Keratinocyte (primary cell): Measurements from ENCODE around the gene FHOD3. TPM values are rescaled to one million over a fixed set of nuclear protein-coding genes. Genes with fewer than 3 reads are reported as not detected.
A peak's percentile ranks its signal among the peaks of the same experiment; 100 is the strongest.

Experiments
- DNase-seq: peaks from one replicate; pipeline ENCODE4 v3.0.0-alpha.2; 2011; ENCODE audit warnings: low read depth, missing footprints, low spot score
- FAIRE-seq: peaks from 2 replicates; lab custom pipeline; 2011; peaks lifted over from hg19 to GRCh38; lab: Jason Lieb, UNC
- H2AFZ ChIP-seq: 2 replicates; pipeline ENCODE4 v1.6.0; 2012; ENCODE audit warnings: low read length, control low read depth, inconsistent platforms; ENCODE audit not compliant: control insufficient read depth
- H3K27ac ChIP-seq: 2 replicates; pipeline ENCODE4 v1.5.1; 2011; ENCODE audit warnings: low read length; ENCODE audit not compliant: control insufficient read depth, insufficient read depth
- H3K27me3 ChIP-seq: 3 replicates; pipeline ENCODE4 v1.6.0; 2011; ENCODE audit warnings: low read length; ENCODE audit not compliant: control insufficient read depth, insufficient read depth; ENCODE audit errors: extremely low read depth
- H3K36me3 ChIP-seq, 2 experiments: 2 replicates in 1 of 2; 3 replicates in 1 of 2; pipeline ENCODE4 v1.5.1; 2011; ENCODE audit warnings: low read length in 2 of 2, mild to moderate bottlenecking in 1 of 2; ENCODE audit not compliant: control insufficient read depth in 2 of 2, insufficient read depth in 2 of 2; ENCODE audit errors: extremely low read depth in 1 of 2
- H3K4me1 ChIP-seq: 3 replicates; pipeline ENCODE4 v1.5.1; 2011; ENCODE audit warnings: low read length; ENCODE audit not compliant: control insufficient read depth, insufficient read depth; ENCODE audit errors: extremely low read depth
- H3K4me2 ChIP-seq: 3 replicates; pipeline ENCODE4 v1.6.0; 2011; ENCODE audit warnings: low read depth, low read length; ENCODE audit not compliant: control insufficient read depth, insufficient read depth; ENCODE audit errors: extremely low read depth
- H3K4me3 ChIP-seq, 3 experiments: fragments of 200-600 bp in 1 of 3; sonication (generic) in 1 of 3; 2 replicates in 2 of 3; 3 replicates in 1 of 3; pipeline ENCODE4 v1.5.1; 2011 to 2016; ENCODE audit warnings: low read length in 3 of 3, mild to moderate bottlenecking in 3 of 3, control low read depth in 2 of 3, inconsistent platforms in 1 of 3, low read depth in 1 of 3, mixed read lengths in 1 of 3, mixed run types in 1 of 3, moderate library complexity in 1 of 3; ENCODE audit not compliant: control insufficient read depth in 2 of 3, insufficient read depth in 2 of 3; ENCODE audit errors: extremely low read depth in 1 of 3
- H3K79me2 ChIP-seq: 2 replicates; pipeline ENCODE4 v1.6.0; 2012; ENCODE audit warnings: low read length; ENCODE audit not compliant: control insufficient read depth, insufficient read depth
- H3K9ac ChIP-seq: 3 replicates; pipeline ENCODE4 v1.6.0; 2011; ENCODE audit warnings: low read length; ENCODE audit not compliant: control insufficient read depth, insufficient read depth; ENCODE audit errors: extremely low read depth
- H3K9me1 ChIP-seq: 3 replicates; pipeline ENCODE4 v1.6.0; 2011; ENCODE audit warnings: low read length; ENCODE audit not compliant: control insufficient read depth, insufficient read depth; ENCODE audit errors: extremely low read depth
- H3K9me3 ChIP-seq: 2 replicates; pipeline ENCODE4 v1.5.1; 2012; ENCODE audit warnings: low read depth, low read length; ENCODE audit not compliant: control insufficient read depth
- H4K20me1 ChIP-seq: 3 replicates; pipeline ENCODE4 v1.6.0; 2011; ENCODE audit warnings: low read length; ENCODE audit not compliant: control insufficient read depth, insufficient read depth; ENCODE audit errors: extremely low read depth
- EZH2 ChIP-seq: IDR thresholded peaks from one replicate; pipeline ENCODE4 v1.6.1; 2012; ENCODE audit warnings: inconsistent platforms, mild to moderate bottlenecking, low read length, moderate library complexity
- dilution Hi-C: fragments of 300-500 bp; cut with MboI; formaldehyde crosslinking; loops from one replicate; pipeline ENCODE4 v1.7.0; 2020; ENCODE audit warnings: low sequenced_read_pairs; ENCODE audit not compliant: extremely low pct_ligation_motif_present
- polyA plus RNA-seq, 5 experiments: library from polyadenylated mRNA; depleted of rRNA in 3 of 5; stranded (reverse) in 3 of 5; stranded (forward) in 1 of 5; unstranded in 1 of 5; fragments of >200 nt; gene quantifications; 1 replicate in 1 of 5; 2 replicates in 3 of 5; 3 replicates in 1 of 5; pipeline versions ENCODE4 v1.2.1 to v1.2.3, GENCODE V29; 2011 to 2012; ENCODE audit warnings: missing spikeins in 2 of 5, low read depth in 1 of 5, low replicate concordance in 1 of 5
- TF ChIP-seq, protein P1 (sequence below), 3 experiments: IDR thresholded peaks in 1 of 3; conservative IDR thresholded peaks in 1 of 3; optimal IDR thresholded peaks in 1 of 3; 2 replicates in 2 of 3; 3 replicates in 1 of 3; pipeline versions ENCODE3 to v1.5.1; 2011; ENCODE audit warnings: low read length in 3 of 3, mild to moderate bottlenecking in 3 of 3, moderate library complexity in 2 of 3, control low read depth in 1 of 3, inconsistent platforms in 1 of 3; ENCODE audit not compliant: insufficient read depth in 2 of 3; ENCODE audit errors: extremely low read depth in 1 of 3

FHOD3 gene
- polyA plus RNA-seq, 1 donor (not counting 4 experiments of a cell fraction or from before 2014, with no cell fraction given), result 7.7 TPM

DNA sequence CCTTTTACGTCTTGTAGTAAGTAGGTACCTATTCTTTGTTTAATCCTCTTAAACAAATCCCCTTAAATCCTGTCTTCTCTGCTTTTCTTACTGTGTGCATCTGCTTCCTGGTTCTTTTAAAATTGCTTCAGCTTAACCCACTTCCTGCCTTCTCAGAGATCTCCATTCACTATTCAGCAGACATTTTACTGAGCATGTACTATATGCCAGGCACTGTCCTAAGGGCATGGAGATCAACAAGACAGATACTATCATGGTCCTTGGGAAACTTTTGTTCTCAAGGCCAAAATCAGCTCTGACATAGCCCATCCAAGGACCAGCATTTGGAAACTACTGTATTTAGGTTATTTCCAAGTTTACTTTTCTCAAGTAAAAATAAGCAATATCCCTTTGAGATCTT, 303.8 kb downstream of the FHOD3 start:
- Histone ChIP-seq H3K4me3 (no peak overlapping the region), H3K9me1 (no peaks in the 10 kb centered on the region), H3K27ac (no peak overlapping the region), H2AFZ (no peak overlapping the region), H3K36me3 (peaks cover 0 to 2% of the 10 kb centered on the region in 2 experiments), H3K27me3 (no peaks in the 10 kb centered on the region), H3K79me2 (no peaks in the 10 kb centered on the region), H4K20me1 (no peaks in the 10 kb centered on the region), H3K4me1 (no peaks in the 10 kb centered on the region), H3K9ac (no peak overlapping the region), H3K4me2 (no peak overlapping the region), H3K9me3 (no peaks in the 10 kb centered on the region)
- DNase-seq (no peak), FAIRE-seq (peak; percentile 55)
- TF ChIP-seq EZH2, result no peak
- TF ChIP-seq, protein P1, sequence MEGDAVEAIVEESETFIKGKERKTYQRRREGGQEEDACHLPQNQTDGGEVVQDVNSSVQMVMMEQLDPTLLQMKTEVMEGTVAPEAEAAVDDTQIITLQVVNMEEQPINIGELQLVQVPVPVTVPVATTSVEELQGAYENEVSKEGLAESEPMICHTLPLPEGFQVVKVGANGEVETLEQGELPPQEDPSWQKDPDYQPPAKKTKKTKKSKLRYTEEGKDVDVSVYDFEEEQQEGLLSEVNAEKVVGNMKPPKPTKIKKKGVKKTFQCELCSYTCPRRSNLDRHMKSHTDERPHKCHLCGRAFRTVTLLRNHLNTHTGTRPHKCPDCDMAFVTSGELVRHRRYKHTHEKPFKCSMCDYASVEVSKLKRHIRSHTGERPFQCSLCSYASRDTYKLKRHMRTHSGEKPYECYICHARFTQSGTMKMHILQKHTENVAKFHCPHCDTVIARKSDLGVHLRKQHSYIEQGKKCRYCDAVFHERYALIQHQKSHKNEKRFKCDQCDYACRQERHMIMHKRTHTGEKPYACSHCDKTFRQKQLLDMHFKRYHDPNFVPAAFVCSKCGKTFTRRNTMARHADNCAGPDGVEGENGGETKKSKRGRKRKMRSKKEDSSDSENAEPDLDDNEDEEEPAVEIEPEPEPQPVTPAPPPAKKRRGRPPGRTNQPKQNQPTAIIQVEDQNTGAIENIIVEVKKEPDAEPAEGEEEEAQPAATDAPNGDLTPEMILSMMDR (optimal IDR thresholded peaks at IDR 0.05 in 1 of 3, IDR thresholded peaks at IDR 0.05 in 1 of 3, conservative IDR thresholded peaks at IDR 0.05 in 1 of 3; ENCODE audit: extremely low read depth in 1 of 3, insufficient read depth in 2 of 3, low read length in 3 of 3), result no peak
- dilution Hi-C loops, result no loop called here

DNA sequence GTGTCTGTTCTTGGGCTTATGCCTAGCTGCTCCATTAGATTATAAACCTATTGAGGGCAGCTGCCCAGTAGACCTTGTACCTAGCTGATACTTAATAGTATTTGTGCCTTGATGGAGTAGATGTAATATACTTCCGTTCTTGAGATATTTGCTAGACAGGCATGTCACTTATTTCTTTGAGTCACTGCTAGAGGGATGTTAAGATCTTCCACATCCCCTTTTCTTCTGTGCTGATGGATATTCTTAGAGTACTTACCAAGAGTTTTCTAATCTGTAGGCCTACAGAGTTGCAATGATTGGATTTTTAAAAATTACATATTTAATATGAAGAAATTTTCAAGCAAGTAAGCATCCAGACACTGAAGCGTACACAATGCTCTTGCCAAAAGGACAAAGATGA, 304.6 kb downstream of the FHOD3 start:
- no peak for FAIRE-seq
- no peaks in the 10 kb centered on the region for H3K9me3 ChIP-seq

More for the DNA sequence above, 304.6 kb downstream of the FHOD3 start:
- no peak overlapping the region for H3K27ac ChIP-seq
- H3K9ac ChIP-seq, result no peak overlapping the region
- no peaks in the 10 kb centered on the region for H4K20me1 ChIP-seq
- peaks cover 0 to 2% of the 10 kb centered on the region in 2 experiments for H3K36me3 ChIP-seq
- H3K27me3 ChIP-seq, result no peaks in the 10 kb centered on the region
- H3K79me2 ChIP-seq, result no peaks in the 10 kb centered on the region
- no peak overlapping the region for H3K4me3 ChIP-seq
- H3K4me2 ChIP-seq, result no peak overlapping the region
- no peaks in the 10 kb centered on the region for H3K4me1 ChIP-seq
- H3K9me1 ChIP-seq, result no peaks in the 10 kb centered on the region
- H2AFZ ChIP-seq, result no peak overlapping the region
- DNase-seq, result no peak
- no peak for TF ChIP-seq EZH2
- TF ChIP-seq, protein P1 (optimal IDR thresholded peaks at IDR 0.05 in 1 of 3, IDR thresholded peaks at IDR 0.05 in 1 of 3, conservative IDR thresholded peaks at IDR 0.05 in 1 of 3; ENCODE audit: extremely low read depth in 1 of 3, insufficient read depth in 2 of 3, low read length in 3 of 3), result no peak
- dilution Hi-C loops, result no loop called here
